ENCODE measurements around the gene PTDSS2. TPM values are rescaled to one million over a fixed set of nuclear protein-coding genes. Genes with fewer than 3 reads are reported as not detected.

The PTDSS2 gene
- polyA plus RNA-seq, 2 of the 4 experiments (the other 2 are of a cell fraction), result 23.4 to 38.9 TPM

DNA sequence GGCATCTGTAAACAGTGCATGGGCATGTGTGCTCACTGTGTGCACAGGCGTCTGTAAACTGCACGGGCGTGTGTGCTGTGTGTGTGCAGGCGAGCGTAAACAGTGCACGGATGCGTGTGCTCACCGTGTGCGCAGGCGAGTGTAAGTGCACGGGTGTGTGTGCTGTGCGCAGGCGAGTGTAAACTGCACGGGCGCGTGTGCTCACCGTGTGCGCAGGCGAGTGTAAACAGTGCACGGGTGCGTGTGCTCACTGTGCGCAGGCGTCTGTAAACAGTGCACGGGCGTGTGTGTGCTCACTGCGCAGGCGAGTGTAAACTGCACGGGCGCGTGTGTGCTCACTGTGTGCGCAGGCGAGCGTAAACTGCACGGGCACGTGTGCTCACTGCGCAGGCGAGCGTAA lies 34.5 kb downstream of the PTDSS2 start:
- ChIA-PET CTCF (no interaction called here), POLR2A (no interaction called here)
- 93% methylated on average over 38 of the region's 38 CpGs for WGBS (ENCODE audit: missing lambda C conversion rate)
- Histone ChIP-seq H3K4me2 (no peak overlapping the region), H3K27ac (no peak overlapping the region), H3K4me3 (no peak overlapping the region), H3K4me1 (no peaks in the 10 kb centered on the region), H3K9me3 (no peaks in the 10 kb centered on the region)
- ATAC-seq (no peak), DNase-seq (ENCODE audit: low read depth in 1 of 2, low spot score in 1 of 2) (no peak), FAIRE-seq (no peak)
- no peak for TF ChIP-seq EHF (CRISPR knock-in tag; IDR thresholded peaks at IDR 0.05)
- TF ChIP-seq EP300 (IDR thresholded peaks at IDR 0.05), result no peak
- TF ChIP-seq HOXB13 (CRISPR knock-in tag; IDR thresholded peaks at IDR 0.05; ENCODE audit: low read depth), result no peak
- TF ChIP-seq CEBPB (IDR thresholded peaks at IDR 0.05), result no peak
- no peak for TF ChIP-seq RARB (CRISPR knock-in tag; IDR thresholded peaks at IDR 0.05)
- no peak for TF ChIP-seq SMC3 (IDR thresholded peaks at IDR 0.05)
- TF ChIP-seq, protein P1, sequence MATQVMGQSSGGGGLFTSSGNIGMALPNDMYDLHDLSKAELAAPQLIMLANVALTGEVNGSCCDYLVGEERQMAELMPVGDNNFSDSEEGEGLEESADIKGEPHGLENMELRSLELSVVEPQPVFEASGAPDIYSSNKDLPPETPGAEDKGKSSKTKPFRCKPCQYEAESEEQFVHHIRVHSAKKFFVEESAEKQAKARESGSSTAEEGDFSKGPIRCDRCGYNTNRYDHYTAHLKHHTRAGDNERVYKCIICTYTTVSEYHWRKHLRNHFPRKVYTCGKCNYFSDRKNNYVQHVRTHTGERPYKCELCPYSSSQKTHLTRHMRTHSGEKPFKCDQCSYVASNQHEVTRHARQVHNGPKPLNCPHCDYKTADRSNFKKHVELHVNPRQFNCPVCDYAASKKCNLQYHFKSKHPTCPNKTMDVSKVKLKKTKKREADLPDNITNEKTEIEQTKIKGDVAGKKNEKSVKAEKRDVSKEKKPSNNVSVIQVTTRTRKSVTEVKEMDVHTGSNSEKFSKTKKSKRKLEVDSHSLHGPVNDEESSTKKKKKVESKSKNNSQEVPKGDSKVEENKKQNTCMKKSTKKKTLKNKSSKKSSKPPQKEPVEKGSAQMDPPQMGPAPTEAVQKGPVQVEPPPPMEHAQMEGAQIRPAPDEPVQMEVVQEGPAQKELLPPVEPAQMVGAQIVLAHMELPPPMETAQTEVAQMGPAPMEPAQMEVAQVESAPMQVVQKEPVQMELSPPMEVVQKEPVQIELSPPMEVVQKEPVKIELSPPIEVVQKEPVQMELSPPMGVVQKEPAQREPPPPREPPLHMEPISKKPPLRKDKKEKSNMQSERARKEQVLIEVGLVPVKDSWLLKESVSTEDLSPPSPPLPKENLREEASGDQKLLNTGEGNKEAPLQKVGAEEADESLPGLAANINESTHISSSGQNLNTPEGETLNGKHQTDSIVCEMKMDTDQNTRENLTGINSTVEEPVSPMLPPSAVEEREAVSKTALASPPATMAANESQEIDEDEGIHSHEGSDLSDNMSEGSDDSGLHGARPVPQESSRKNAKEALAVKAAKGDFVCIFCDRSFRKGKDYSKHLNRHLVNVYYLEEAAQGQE (IDR thresholded peaks at IDR 0.05), result no peak
- TF ChIP-seq JUNB (IDR thresholded peaks at IDR 0.05), result no peak
- TF ChIP-seq RFX5 (IDR thresholded peaks at IDR 0.05), result no peak
- no peak for TF ChIP-seq EHMT2 (IDR thresholded peaks at IDR 0.05; ENCODE audit: low read depth)
- no peak for TF ChIP-seq KDM1A (IDR thresholded peaks at IDR 0.05; ENCODE audit: low read depth)
- TF ChIP-seq NR3C1 (IDR thresholded peaks at IDR 0.05), result no peak
- no peak for TF ChIP-seq POLR2AphosphoS2 (conservative IDR thresholded peaks at IDR 0.05; ENCODE audit: low read length)
- TF ChIP-seq, protein P2, sequence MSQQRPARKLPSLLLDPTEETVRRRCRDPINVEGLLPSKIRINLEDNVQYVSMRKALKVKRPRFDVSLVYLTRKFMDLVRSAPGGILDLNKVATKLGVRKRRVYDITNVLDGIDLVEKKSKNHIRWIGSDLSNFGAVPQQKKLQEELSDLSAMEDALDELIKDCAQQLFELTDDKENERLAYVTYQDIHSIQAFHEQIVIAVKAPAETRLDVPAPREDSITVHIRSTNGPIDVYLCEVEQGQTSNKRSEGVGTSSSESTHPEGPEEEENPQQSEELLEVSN (IDR thresholded peaks at IDR 0.05; ENCODE audit: borderline replicate concordance, low read depth), result no peak
- no peak for TF ChIP-seq TP53 (CRISPR knock-in tag; IDR thresholded peaks at IDR 0.05)
- no peak for TF ChIP-seq CBX8 (IDR thresholded peaks at IDR 0.05)
- no peak for TF ChIP-seq KDM5A (IDR thresholded peaks at IDR 0.05)
- no peak for TF ChIP-seq SREBF2 (IDR thresholded peaks at IDR 0.05)
- TF ChIP-seq, protein P3, sequence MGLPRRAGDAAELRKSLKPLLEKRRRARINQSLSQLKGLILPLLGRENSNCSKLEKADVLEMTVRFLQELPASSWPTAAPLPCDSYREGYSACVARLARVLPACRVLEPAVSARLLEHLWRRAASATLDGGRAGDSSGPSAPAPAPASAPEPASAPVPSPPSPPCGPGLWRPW (IDR thresholded peaks at IDR 0.05), result no peak

DNA sequence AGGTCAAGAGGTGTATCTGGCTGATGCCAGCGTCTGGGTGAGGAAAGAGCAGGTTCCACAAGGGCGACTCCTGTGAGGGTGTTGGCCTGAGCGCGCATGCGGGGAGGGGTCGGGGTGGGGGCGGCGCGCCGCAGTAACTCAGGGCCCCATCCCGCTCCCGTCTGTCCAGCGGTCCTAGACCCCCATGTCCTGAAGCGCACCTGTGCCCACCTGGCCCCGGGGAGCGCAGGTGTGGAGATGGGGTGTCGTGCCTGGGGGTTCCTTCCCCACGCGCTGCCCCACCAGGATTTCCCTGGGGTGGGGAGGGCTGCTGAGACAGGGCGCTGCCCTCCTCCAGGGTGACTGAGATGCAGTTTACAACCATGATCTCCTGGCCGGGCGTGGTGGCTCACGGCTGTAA lies 36.1 kb downstream of the PTDSS2 start:
- Histone ChIP-seq H3K27ac (no peak overlapping the region), H3K4me3 (no peak overlapping the region), H3K4me2 (no peak overlapping the region), H3K4me1 (no peaks in the 10 kb centered on the region), H3K9me3 (no peaks in the 10 kb centered on the region)
- CTCF ChIA-PET, result interaction anchor here (0.8 to 1.2 kb wide), 2 partner anchors 33 to 38 kb away, joined by 3 to 5 read pairs; no protein-coding TSS in a partner anchor
- TF ChIP-seq MAFK (IDR thresholded peaks at IDR 0.05; ENCODE audit: partially characterized antibody) (no peak), ZNF302 (CRISPR knock-in tag; IDR thresholded peaks at IDR 0.05) (no peak), NPAS2 (CRISPR knock-in tag; IDR thresholded peaks at IDR 0.05; ENCODE audit: borderline replicate concordance) (no peak), RAD21 (conservative IDR thresholded peaks at IDR 0.05 in 1 of 2, IDR thresholded peaks at IDR 0.05 in 1 of 2) (no peak)
- TF ChIP-seq, protein P3 (IDR thresholded peaks at IDR 0.05), result no peak
- no peak for FAIRE-seq
- 88% methylated on average over 20 of the region's 23 CpGs for WGBS (ENCODE audit: missing lambda C conversion rate)
- DNase-seq (ENCODE audit: low read depth in 1 of 2, low spot score in 1 of 2), result no peak
- POLR2A ChIA-PET, result no interaction called here
- ATAC-seq, result no peak
